GM23338 (cell line): ENCODE measurements around the gene LEKR1.

Source experiments
- CREB1 ChIP-seq: fragments of 250-450 bp; sonication (Bioruptor Pico); IDR thresholded peaks from 2 replicates; pipeline ENCODE4 v1.5.0; 2020; ENCODE audit warnings: low read depth, mild to moderate bottlenecking, moderate library complexity
- EZH2 ChIP-seq: fragments of 200-600 bp; sonication (generic); IDR thresholded peaks from one replicate; pipeline ENCODE4 v1.8.0; 2017; ENCODE audit warnings: antibody characterized with exemption, mild to moderate bottlenecking, low read depth; ENCODE audit not compliant: unreplicated experiment
- EZH2phosphoT487 ChIP-seq: fragments of 200-600 bp; sonication (generic); IDR thresholded peaks from one replicate; pipeline ENCODE4 v1.8.1; 2018; ENCODE audit warnings: antibody characterized with exemption; ENCODE audit not compliant: unreplicated experiment
- JUNB ChIP-seq: IDR thresholded peaks from one replicate; pipeline ENCODE4 v1.6.1; 2016; ENCODE audit warnings: antibody characterized with exemption; ENCODE audit not compliant: unreplicated experiment
- POLR2AphosphoS5 ChIP-seq: IDR thresholded peaks from 2 replicates; pipeline ENCODE4 v1.6.1; 2016; ENCODE audit warnings: antibody characterized with exemption, low read depth
- STAT1 ChIP-seq: IDR thresholded peaks from one replicate; pipeline ENCODE4 v1.6.1; 2016; ENCODE audit warnings: antibody characterized with exemption; ENCODE audit not compliant: unreplicated experiment
- ZNF114 ChIP-seq: fragments of 250-450 bp; sonication (Bioruptor Pico); IDR thresholded peaks from 2 replicates; pipeline ENCODE4 v1.5.0; 2020; ENCODE audit warnings: mild to moderate bottlenecking, moderate library complexity
- ZNF331 ChIP-seq: fragments of 250-450 bp; sonication (Bioruptor Pico); IDR thresholded peaks from 2 replicates; pipeline ENCODE4 v1.5.0; 2020; ENCODE audit warnings: low read depth, mild to moderate bottlenecking, moderate library complexity
- TF ChIP-seq, protein P1 (sequence below), 2 experiments: fragments of 200-600 bp in 1 of 2; sonication (generic) in 1 of 2; conservative IDR thresholded peaks; 2 replicates each; pipeline versions ENCODE4 v1.5.1 to v1.6.1; 2016 to 2017; ENCODE audit warnings: antibody characterized with exemption in 2 of 2, low read depth in 2 of 2, mild to moderate bottlenecking in 2 of 2, moderate library complexity in 1 of 2
- TF ChIP-seq, protein P2 (sequence below): IDR thresholded peaks from one replicate; pipeline ENCODE4 v1.6.1; 2018; ENCODE audit warnings: antibody characterized with exemption; ENCODE audit not compliant: unreplicated experiment
- TF ChIP-seq, protein P3 (sequence below): fragments of 250-450 bp; sonication (Bioruptor Pico); IDR thresholded peaks from 2 replicates; pipeline ENCODE4 v1.5.0; 2020; ENCODE audit warnings: mild to moderate bottlenecking, moderate library complexity
- TF ChIP-seq, protein P4 (sequence below): IDR thresholded peaks from 2 replicates; pipeline ENCODE4 v1.6.1; 2016; ENCODE audit warnings: antibody characterized with exemption

DNA sequence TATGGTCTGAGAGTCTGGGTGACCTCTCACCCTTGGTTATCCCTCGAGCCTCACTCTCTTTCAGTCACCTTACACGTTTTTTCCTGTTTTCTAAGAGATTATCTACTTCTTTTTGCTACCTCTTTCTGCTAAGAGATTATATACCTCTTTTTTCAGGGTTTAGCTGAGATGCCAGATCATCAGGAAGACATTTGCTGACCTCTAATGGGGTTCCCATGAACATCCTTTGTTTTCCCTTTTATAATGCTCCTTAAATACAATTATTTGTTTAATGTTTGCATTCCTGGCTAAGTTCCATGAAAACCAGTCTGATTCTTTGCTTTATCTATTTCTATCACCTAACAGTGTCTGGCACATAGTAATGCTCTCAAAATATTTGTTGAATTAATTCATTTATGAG, 39.6 kb downstream of the LEKR1 start:
- TF ChIP-seq, protein P1, sequence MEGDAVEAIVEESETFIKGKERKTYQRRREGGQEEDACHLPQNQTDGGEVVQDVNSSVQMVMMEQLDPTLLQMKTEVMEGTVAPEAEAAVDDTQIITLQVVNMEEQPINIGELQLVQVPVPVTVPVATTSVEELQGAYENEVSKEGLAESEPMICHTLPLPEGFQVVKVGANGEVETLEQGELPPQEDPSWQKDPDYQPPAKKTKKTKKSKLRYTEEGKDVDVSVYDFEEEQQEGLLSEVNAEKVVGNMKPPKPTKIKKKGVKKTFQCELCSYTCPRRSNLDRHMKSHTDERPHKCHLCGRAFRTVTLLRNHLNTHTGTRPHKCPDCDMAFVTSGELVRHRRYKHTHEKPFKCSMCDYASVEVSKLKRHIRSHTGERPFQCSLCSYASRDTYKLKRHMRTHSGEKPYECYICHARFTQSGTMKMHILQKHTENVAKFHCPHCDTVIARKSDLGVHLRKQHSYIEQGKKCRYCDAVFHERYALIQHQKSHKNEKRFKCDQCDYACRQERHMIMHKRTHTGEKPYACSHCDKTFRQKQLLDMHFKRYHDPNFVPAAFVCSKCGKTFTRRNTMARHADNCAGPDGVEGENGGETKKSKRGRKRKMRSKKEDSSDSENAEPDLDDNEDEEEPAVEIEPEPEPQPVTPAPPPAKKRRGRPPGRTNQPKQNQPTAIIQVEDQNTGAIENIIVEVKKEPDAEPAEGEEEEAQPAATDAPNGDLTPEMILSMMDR (conservative IDR thresholded peaks at IDR 0.05; ENCODE audit: low read depth in 2 of 2): peak in 1 of 2 experiments; percentile 24; a peak in 1 of 4 replicates
- TF ChIP-seq EZH2 (no peak), CREB1 (no peak), POLR2AphosphoS5 (no peak), EZH2phosphoT487 (no peak), JUNB (no peak), ZNF331 (no peak), STAT1 (no peak), ZNF114 (CRISPR knock-in tag) (no peak)
- TF ChIP-seq, protein P2, sequence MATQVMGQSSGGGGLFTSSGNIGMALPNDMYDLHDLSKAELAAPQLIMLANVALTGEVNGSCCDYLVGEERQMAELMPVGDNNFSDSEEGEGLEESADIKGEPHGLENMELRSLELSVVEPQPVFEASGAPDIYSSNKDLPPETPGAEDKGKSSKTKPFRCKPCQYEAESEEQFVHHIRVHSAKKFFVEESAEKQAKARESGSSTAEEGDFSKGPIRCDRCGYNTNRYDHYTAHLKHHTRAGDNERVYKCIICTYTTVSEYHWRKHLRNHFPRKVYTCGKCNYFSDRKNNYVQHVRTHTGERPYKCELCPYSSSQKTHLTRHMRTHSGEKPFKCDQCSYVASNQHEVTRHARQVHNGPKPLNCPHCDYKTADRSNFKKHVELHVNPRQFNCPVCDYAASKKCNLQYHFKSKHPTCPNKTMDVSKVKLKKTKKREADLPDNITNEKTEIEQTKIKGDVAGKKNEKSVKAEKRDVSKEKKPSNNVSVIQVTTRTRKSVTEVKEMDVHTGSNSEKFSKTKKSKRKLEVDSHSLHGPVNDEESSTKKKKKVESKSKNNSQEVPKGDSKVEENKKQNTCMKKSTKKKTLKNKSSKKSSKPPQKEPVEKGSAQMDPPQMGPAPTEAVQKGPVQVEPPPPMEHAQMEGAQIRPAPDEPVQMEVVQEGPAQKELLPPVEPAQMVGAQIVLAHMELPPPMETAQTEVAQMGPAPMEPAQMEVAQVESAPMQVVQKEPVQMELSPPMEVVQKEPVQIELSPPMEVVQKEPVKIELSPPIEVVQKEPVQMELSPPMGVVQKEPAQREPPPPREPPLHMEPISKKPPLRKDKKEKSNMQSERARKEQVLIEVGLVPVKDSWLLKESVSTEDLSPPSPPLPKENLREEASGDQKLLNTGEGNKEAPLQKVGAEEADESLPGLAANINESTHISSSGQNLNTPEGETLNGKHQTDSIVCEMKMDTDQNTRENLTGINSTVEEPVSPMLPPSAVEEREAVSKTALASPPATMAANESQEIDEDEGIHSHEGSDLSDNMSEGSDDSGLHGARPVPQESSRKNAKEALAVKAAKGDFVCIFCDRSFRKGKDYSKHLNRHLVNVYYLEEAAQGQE: no peak
- TF ChIP-seq, protein P3, sequence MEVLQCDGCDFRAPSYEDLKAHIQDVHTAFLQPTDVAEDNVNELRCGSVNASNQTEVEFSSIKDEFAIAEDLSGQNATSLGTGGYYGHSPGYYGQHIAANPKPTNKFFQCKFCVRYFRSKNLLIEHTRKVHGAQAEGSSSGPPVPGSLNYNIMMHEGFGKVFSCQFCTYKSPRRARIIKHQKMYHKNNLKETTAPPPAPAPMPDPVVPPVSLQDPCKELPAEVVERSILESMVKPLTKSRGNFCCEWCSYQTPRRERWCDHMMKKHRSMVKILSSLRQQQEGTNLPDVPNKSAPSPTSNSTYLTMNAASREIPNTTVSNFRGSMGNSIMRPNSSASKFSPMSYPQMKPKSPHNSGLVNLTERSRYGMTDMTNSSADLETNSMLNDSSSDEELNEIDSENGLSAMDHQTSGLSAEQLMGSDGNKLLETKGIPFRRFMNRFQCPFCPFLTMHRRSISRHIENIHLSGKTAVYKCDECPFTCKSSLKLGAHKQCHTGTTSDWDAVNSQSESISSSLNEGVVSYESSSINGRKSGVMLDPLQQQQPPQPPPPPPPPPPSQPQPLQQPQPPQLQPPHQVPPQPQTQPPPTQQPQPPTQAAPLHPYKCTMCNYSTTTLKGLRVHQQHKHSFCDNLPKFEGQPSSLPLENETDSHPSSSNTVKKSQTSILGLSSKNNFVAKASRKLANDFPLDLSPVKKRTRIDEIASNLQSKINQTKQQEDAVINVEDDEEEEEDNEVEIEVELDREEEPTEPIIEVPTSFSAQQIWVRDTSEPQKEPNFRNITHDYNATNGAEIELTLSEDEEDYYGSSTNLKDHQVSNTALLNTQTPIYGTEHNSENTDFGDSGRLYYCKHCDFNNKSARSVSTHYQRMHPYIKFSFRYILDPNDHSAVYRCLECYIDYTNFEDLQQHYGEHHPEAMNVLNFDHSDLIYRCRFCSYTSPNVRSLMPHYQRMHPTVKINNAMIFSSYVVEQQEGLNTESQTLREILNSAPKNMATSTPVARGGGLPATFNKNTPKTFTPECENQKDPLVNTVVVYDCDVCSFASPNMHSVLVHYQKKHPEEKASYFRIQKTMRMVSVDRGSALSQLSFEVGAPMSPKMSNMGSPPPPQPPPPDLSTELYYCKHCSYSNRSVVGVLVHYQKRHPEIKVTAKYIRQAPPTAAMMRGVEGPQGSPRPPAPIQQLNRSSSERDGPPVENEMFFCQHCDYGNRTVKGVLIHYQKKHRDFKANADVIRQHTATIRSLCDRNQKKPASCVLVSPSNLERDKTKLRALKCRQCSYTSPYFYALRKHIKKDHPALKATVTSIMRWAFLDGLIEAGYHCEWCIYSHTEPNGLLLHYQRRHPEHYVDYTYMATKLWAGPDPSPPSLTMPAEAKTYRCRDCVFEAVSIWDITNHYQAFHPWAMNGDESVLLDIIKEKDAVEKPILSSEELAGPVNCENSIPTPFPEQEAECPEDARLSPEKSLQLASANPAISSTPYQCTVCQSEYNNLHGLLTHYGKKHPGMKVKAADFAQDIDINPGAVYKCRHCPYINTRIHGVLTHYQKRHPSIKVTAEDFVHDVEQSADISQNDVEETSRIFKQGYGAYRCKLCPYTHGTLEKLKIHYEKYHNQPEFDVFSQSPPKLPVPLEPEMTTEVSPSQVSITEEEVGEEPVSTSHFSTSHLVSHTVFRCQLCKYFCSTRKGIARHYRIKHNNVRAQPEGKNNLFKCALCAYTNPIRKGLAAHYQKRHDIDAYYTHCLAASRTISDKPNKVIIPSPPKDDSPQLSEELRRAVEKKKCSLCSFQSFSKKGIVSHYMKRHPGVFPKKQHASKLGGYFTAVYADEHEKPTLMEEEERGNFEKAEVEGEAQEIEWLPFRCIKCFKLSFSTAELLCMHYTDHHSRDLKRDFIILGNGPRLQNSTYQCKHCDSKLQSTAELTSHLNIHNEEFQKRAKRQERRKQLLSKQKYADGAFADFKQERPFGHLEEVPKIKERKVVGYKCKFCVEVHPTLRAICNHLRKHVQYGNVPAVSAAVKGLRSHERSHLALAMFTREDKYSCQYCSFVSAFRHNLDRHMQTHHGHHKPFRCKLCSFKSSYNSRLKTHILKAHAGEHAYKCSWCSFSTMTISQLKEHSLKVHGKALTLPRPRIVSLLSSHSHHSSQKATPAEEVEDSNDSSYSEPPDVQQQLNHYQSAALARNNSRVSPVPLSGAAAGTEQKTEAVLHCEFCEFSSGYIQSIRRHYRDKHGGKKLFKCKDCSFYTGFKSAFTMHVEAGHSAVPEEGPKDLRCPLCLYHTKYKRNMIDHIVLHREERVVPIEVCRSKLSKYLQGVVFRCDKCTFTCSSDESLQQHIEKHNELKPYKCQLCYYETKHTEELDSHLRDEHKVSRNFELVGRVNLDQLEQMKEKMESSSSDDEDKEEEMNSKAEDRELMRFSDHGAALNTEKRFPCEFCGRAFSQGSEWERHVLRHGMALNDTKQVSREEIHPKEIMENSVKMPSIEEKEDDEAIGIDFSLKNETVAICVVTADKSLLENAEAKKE (CRISPR knock-in tag): no peak
- TF ChIP-seq, protein P4, sequence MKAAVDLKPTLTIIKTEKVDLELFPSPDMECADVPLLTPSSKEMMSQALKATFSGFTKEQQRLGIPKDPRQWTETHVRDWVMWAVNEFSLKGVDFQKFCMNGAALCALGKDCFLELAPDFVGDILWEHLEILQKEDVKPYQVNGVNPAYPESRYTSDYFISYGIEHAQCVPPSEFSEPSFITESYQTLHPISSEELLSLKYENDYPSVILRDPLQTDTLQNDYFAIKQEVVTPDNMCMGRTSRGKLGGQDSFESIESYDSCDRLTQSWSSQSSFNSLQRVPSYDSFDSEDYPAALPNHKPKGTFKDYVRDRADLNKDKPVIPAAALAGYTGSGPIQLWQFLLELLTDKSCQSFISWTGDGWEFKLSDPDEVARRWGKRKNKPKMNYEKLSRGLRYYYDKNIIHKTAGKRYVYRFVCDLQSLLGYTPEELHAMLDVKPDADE: no peak
